H1 (cell line): ENCODE measurements around the gene MED31.

Source experiments
- CHD1 ChIP-seq: IDR thresholded peaks from 2 replicates; pipeline ENCODE4 v1.6.1; 2012; ENCODE audit warnings: low read depth, low read length, improper control_type of control experiment
- CHD2 ChIP-seq: IDR thresholded peaks from 2 replicates; pipeline ENCODE4 v1.6.1; 2012; ENCODE audit warnings: low read length, improper control_type of control experiment
- EZH2 ChIP-seq: fragments of 200-600 bp; sonication (generic); IDR thresholded peaks from 2 replicates; pipeline ENCODE4 v1.7.1; 2012; ENCODE audit warnings: low read depth, mild to moderate bottlenecking, moderate library complexity, low read length, inconsistent platforms; ENCODE audit not compliant: severe bottlenecking
- PHF8 ChIP-seq: fragments of 200-600 bp; sonication (generic); conservative IDR thresholded peaks from 2 replicates; pipeline ENCODE4 v1.7.1; 2012; ENCODE audit warnings: low read depth, mild to moderate bottlenecking, inconsistent platforms, low read length, moderate library complexity
- POLR2A ChIP-seq, 2 experiments: IDR thresholded peaks; 1 replicate in 1 of 2; 2 replicates in 1 of 2; pipeline ENCODE4 v1.6.1; 2011; ENCODE audit warnings: low read depth in 2 of 2, low read length in 2 of 2, mild to moderate bottlenecking in 2 of 2; ENCODE audit errors: control extremely low read depth in 1 of 2
- RAD21 ChIP-seq, 2 experiments: IDR thresholded peaks in 1 of 2; conservative IDR thresholded peaks in 1 of 2; 2 replicates each; pipeline ENCODE4 v1.6.1; 2011; ENCODE audit warnings: low read depth in 2 of 2, low read length in 2 of 2, improper control_type of control experiment in 1 of 2, inconsistent platforms in 1 of 2, mild to moderate bottlenecking in 1 of 2, moderate library complexity in 1 of 2
- RFX5 ChIP-seq: IDR thresholded peaks from 2 replicates; pipeline ENCODE4 v1.6.1; 2011; ENCODE audit warnings: low read depth, low read length, improper control_type of control experiment, borderline replicate concordance
- SIN3A ChIP-seq, 2 experiments: IDR thresholded peaks in 1 of 2; conservative IDR thresholded peaks in 1 of 2; 2 replicates each; pipeline ENCODE4 v1.6.1; 2011 to 2012; ENCODE audit warnings: low read length in 2 of 2, improper control_type of control experiment in 1 of 2, low read depth in 1 of 2, mild to moderate bottlenecking in 1 of 2
- TCF12 ChIP-seq: IDR thresholded peaks from 2 replicates; pipeline ENCODE4 v1.6.1; 2011; ENCODE audit warnings: low read depth, mild to moderate bottlenecking, low read length
- ZNF274 ChIP-seq: IDR thresholded peaks from 2 replicates; pipeline ENCODE4 v1.7.0; 2012; ENCODE audit warnings: low read length, borderline replicate concordance; ENCODE audit errors: extremely low read depth
- TF ChIP-seq, protein P1 (sequence below), 3 experiments: IDR thresholded peaks; 1 replicate in 2 of 3; 2 replicates in 1 of 3; pipeline versions ENCODE4 v1.5.1 to v1.6.1; 2011; ENCODE audit warnings: low read length in 3 of 3, mild to moderate bottlenecking in 3 of 3, inconsistent platforms in 2 of 3, low read depth in 1 of 3, moderate library complexity in 1 of 3; ENCODE audit not compliant: insufficient read depth in 1 of 3; ENCODE audit errors: control extremely low read depth in 1 of 3

GRCh38 chr17:6626616-6627015 lies 24.8 kb downstream of the MED31 start:
- TF ChIP-seq POLR2A (IDR thresholded peaks at IDR 0.05; ENCODE audit: control extremely low read depth in 1 of 2, low read depth in 2 of 2, low read length in 2 of 2) (no peak), EZH2 (no peak), ZNF274 (no peak), RFX5 (no peak), SIN3A (conservative IDR thresholded peaks at IDR 0.05 in 1 of 2, IDR thresholded peaks at IDR 0.05 in 1 of 2; ENCODE audit: low read depth in 1 of 2, low read length in 2 of 2) (no peak), CHD1 (no peak), TCF12 (no peak), CHD2 (no peak), PHF8 (no peak), RAD21 (IDR thresholded peaks at IDR 0.05 in 1 of 2, conservative IDR thresholded peaks at IDR 0.05 in 1 of 2; ENCODE audit: low read depth in 2 of 2, low read length in 2 of 2) (no peak)
- TF ChIP-seq, protein P1, sequence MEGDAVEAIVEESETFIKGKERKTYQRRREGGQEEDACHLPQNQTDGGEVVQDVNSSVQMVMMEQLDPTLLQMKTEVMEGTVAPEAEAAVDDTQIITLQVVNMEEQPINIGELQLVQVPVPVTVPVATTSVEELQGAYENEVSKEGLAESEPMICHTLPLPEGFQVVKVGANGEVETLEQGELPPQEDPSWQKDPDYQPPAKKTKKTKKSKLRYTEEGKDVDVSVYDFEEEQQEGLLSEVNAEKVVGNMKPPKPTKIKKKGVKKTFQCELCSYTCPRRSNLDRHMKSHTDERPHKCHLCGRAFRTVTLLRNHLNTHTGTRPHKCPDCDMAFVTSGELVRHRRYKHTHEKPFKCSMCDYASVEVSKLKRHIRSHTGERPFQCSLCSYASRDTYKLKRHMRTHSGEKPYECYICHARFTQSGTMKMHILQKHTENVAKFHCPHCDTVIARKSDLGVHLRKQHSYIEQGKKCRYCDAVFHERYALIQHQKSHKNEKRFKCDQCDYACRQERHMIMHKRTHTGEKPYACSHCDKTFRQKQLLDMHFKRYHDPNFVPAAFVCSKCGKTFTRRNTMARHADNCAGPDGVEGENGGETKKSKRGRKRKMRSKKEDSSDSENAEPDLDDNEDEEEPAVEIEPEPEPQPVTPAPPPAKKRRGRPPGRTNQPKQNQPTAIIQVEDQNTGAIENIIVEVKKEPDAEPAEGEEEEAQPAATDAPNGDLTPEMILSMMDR (IDR thresholded peaks at IDR 0.05; ENCODE audit: control extremely low read depth in 1 of 3, insufficient read depth in 1 of 3, low read depth in 1 of 3, low read length in 3 of 3): no peak
